ENCODE measurements around the gene SASH1. TPM values are rescaled to one million over a fixed set of nuclear protein-coding genes. Genes with fewer than 3 reads are reported as not detected.

Gene SASH1
- total RNA-seq, 2 donors from 2014 or later = 0.17 to 0.20 TPM

DNA sequence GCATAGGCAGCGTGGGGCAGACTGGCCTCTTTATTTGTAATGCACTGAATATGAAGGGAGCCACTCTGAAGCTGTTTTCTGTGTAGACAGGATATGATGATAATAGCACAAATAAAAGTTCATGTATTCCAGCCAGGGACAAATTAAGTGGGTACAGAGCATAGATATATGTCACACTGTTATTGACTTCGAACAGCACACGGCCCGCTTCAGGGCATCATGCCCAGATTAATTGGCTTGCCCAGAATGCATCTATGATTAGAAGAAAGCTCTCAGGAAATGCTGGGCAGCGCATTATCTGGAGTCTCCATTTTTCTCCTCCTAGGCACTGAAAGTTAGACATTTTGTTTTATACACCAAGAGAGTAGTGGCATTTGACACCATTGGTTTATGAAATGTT, 26.3 kb upstream of the SASH1 start:
- Mint-ChIP-seq H3K27ac (no peak overlapping the region), H3K4me3 (no peak overlapping the region), H3K4me1 (ENCODE audit: low read depth in 2 of 2) (no peaks in the 10 kb centered on the region), H3K36me3 (no peaks in the 10 kb centered on the region), H3K27me3 (peaks cover 5 to 9% of the 10 kb centered on the region in 2 donors), H3K9me3 (no peaks in the 10 kb centered on the region)
- ATAC-seq (no peak), DNase-seq (ENCODE audit: low spot score) (no peak)

DNA sequence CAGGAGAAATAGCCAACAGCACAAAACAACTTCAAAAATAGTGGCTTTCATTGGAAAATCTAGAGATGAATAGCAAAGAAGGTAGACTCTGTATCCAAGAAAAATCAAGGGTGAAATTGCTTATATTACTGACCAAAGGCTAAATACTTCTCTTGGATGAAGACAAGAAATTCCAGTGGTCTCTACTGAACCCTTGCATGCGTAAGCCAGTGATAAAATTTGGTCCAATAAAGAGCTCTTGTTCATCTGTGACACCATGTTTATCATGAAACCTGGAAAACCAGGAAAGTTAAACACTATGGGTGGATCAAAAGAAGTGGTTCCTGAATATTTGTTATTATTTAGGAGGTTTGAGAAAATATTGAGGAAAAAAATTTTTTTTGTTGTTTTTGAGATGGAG, 25.6 kb upstream of the SASH1 start:
- Mint-ChIP-seq H3K9me3 (no peaks in the 10 kb centered on the region), H3K4me1 (ENCODE audit: low read depth in 2 of 2) (no peaks in the 10 kb centered on the region), H3K4me3 (no peak overlapping the region), H3K27me3 (peaks cover 2 to 7% of the 10 kb centered on the region in 2 donors), H3K36me3 (no peaks in the 10 kb centered on the region), H3K27ac (no peak overlapping the region)
- DNase-seq (ENCODE audit: low spot score) (no peak), ATAC-seq (no peak)

DNA sequence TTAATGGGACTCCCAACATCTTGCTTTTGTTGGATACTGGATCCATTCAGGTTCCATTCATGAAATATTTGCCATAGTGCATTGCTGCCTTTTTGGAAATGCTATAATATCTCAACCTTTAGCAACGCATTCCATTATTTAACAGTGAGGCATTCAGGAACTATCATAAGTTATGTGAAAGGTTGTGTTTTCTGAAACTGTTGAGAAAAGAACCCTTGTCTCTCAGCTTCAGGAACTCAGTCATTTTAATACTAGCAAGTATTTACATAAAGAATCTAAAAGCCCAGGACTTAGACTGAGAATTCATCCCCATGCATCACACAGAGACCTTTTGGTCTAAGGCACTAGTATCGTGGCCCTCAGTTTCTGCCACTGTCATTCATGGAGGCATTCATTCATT, 24.9 kb upstream of the SASH1 start:
- Mint-ChIP-seq H3K4me3 (no peak overlapping the region), H3K27ac (no peak overlapping the region), H3K4me1 (ENCODE audit: low read depth in 2 of 2) (no peaks in the 10 kb centered on the region), H3K9me3 (no peaks in the 10 kb centered on the region), H3K27me3 (peaks cover 5 to 8% of the 10 kb centered on the region in 2 donors), H3K36me3 (no peaks in the 10 kb centered on the region)
- ATAC-seq (no peak), DNase-seq (ENCODE audit: low spot score) (no peak)

DNA sequence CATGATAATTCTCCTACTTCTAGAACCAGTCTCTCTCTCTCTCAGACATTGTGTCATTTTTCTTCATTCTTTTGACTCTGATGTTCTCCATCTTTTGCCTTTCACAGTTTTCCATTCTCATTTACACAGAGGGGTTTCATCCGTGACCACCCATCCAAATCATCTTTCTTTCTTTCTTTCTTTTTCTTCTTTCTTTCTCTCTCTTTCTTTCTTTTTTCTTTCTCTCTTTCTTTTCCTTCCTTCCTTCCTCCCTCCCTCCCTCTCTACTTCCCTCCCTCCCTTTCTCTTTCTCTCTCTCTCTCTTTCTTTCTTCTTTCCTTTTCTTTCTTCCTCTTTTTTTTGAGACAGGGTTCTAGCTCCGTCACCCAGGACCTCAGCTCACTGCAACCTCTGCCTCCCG, 19.9 kb upstream of the SASH1 start:
- no peaks in the 10 kb centered on the region for H3K36me3 Mint-ChIP-seq
- H3K27me3 Mint-ChIP-seq = peaks cover 11 to 25% of the 10 kb centered on the region in 2 donors
- DNase-seq (ENCODE audit: low spot score) = no peak
- no peak overlapping the region for H3K27ac Mint-ChIP-seq
- no peaks in the 10 kb centered on the region for H3K9me3 Mint-ChIP-seq
- no peak overlapping the region for H3K4me3 Mint-ChIP-seq
- H3K4me1 Mint-ChIP-seq (ENCODE audit: low read depth in 2 of 2) = peaks cover 0 to 3% of the 10 kb centered on the region in 2 donors
- ATAC-seq = no peak

DNA sequence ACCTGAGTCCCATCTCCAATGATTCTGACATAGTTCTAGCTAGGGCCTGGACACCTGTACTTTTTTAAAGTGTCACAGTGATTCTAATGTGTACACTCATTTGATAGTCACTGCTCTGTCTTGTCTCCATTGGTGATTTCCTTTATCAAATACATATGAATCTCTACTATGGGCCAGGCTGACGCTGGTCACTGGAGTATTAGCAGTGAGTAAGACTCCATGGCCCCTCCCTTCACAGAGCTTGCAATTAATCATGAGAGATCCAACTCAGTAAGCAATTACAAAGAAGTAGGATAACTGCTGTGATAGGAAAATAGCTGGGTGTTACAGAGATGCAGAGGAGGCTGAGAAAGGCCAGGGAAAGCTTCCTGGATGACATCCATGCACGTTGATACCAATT, 19.3 kb upstream of the SASH1 start:
- Mint-ChIP-seq H3K27ac (no peak overlapping the region), H3K9me3 (no peaks in the 10 kb centered on the region), H3K27me3 (peaks cover 10 to 25% of the 10 kb centered on the region in 2 donors), H3K4me1 (ENCODE audit: low read depth in 2 of 2) (peaks cover 0 to 3% of the 10 kb centered on the region in 2 donors), H3K36me3 (no peaks in the 10 kb centered on the region), H3K4me3 (no peak overlapping the region)
- DNase-seq (ENCODE audit: low spot score) (no peak), ATAC-seq (no peak)

DNA sequence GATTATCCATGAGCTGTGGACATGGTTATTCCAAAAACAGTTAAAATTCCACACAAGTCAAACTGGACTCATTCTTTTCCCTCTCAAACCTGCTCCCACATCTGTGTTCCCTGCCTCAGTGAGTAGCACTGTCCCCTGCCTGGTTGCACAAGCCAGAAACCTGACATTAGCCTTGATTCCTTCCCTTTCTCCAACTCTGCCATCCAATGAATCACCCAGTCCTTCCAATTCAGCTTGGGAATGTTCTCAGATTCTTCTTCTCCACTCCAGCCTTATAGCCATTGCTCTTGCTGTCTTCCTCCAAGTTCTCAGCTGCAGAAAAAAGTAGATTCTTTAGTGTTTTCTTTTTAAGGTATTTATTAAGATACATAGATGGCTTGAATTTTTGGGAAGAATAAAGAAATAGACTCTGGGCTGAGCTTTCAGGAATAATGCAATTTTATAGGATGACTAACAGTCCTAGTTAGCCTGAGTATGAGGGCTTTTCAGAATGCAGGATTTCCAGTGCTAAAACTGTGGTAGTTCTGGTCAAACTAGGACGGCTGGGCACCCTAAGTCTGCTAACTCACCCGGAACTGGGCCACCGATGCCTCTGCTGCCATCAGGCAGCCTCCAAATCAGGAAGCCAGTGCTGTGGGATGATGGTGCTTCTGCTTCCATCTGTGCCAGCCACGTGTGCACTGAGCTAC, 18.2 kb upstream of the SASH1 start:
- ATAC-seq = peak in 1 of 2 donors; percentile 52
- peaks cover 10 to 28% of the 10 kb centered on the region in 2 donors for H3K27me3 Mint-ChIP-seq
- no peak overlapping the region for H3K27ac Mint-ChIP-seq
- H3K36me3 Mint-ChIP-seq = no peaks in the 10 kb centered on the region
- H3K4me3 Mint-ChIP-seq = no peak overlapping the region
- no peaks in the 10 kb centered on the region for H3K9me3 Mint-ChIP-seq
- DNase-seq (ENCODE audit: low spot score) = no peak
- H3K4me1 Mint-ChIP-seq (ENCODE audit: low read depth in 2 of 2) = peaks cover 0 to 3% of the 10 kb centered on the region in 2 donors

DNA sequence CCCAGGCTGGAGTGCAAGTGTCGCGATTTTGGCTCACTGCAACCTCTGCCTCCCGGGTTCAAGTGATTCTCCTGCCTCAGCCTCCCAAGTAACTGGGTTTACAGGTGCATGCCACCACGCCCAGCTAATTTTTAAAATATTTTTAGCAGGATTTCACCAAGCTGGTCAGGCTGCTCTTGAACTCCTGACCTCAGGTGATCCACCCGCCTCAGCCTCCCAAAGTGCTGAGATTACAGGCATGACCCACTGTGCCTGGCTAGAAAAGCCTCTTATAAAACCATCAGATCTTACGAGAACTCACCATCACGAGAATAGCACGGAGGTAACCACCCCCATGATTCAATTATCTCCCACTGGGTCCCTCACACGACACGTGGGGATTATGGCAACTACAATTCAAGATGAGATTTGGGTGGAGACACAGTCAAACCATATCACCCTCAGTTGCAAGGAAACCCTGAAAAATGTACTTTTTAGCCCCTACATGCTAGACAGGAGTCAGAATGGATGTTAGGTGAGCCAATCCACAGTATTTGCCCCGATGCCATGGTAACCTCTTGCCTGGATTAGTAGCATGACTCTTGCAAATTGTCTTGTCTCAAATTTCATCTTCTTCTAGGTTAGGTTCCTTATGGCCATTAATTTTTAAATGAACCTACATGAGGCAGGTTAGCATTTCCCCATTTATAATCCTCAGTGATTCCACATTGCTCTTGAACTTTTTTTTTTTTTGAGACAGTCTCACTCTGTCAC, 17.1 kb upstream of the SASH1 start:
- no peaks in the 10 kb centered on the region for H3K9me3 Mint-ChIP-seq
- no peaks in the 10 kb centered on the region for H3K36me3 Mint-ChIP-seq
- peaks cover 0 to 3% of the 10 kb centered on the region in 2 donors for H3K4me1 Mint-ChIP-seq (ENCODE audit: low read depth in 2 of 2)
- no peak for DNase-seq (ENCODE audit: low spot score)
- no peak overlapping the region for H3K4me3 Mint-ChIP-seq
- H3K27ac Mint-ChIP-seq = no peak overlapping the region
- peaks cover 10 to 32% of the 10 kb centered on the region in 2 donors for H3K27me3 Mint-ChIP-seq
- no peak for ATAC-seq

DNA sequence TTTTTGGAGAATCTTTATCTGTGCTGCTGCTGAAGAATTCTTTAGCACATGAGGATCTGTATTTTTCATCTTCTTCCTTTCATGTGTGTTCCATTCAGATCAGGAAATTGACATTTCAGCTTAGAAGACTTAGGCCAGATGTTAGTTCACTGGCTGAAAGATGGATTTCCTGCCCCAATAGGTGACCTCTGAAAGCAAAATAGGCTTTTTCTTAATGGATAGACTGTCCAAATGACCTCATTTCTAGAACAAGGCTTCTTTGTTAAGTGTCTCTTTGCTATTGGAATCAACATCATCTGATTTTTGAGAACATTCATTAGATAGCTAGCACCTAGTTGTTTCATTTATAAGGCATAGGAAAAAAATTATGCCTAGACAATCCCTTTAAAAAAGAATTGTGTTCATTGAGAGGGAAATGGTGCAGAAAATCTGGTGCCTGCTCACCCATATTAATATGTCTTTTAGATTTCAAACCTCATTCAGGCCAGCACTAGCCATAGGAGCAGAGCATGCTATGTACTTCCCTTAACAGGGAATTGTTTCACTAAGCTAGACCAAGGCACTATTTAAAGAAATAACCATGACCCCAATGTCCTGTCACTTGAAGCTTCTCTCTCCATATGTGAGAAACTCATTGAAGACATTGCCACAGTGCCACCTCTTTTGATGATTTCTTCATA, 13.6 kb upstream of the SASH1 start:
- H3K27ac Mint-ChIP-seq = no peak overlapping the region
- no peak overlapping the region for H3K4me3 Mint-ChIP-seq
- H3K36me3 Mint-ChIP-seq = no peaks in the 10 kb centered on the region
- H3K4me1 Mint-ChIP-seq (ENCODE audit: low read depth in 2 of 2) = peaks cover 0 to 3% of the 10 kb centered on the region in 2 donors
- H3K9me3 Mint-ChIP-seq = no peaks in the 10 kb centered on the region
- ATAC-seq (no peak), DNase-seq (ENCODE audit: low spot score) (no peak)
- H3K27me3 Mint-ChIP-seq = peaks cover 17 to 35% of the 10 kb centered on the region in 2 donors

DNA sequence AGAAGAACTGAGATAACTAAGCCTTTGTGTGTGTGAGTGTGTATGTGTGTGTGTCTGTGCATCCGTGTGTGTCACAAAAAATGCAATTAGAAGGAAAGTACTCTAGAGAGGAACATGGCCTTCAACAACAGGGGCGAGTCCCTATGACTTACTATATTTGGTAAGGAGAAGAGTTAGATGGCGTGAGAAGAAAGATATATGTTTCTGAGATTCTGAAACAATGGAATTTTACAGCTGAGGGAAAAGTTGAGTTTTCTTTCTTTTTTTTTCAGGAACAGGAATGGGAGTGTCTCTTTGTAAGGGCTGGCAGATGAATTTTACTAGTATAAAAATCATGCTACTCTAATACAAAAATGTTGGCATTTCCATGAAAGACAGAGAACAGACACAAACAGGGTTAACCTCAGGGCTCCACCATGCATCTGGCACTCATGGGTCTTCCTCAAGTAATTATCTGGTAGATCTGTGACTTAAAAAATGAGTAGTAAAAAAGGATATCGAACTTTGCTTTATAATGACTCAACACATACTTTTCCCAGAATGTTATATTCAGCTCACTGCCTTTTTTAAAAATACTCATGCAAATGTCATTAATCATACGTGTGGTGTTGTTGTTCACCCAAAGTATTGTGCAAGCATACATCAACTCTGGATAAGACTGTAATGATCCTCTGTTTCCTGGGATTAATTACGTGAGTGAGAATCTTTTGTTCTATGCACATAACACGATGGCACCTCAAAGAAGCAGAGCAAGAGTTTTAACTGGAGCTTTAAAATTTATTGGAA, 12.8 kb upstream of the SASH1 start:
- Mint-ChIP-seq H3K9me3 (no peaks in the 10 kb centered on the region), H3K36me3 (no peaks in the 10 kb centered on the region), H3K27me3 (peaks cover 14 to 30% of the 10 kb centered on the region in 2 donors), H3K4me1 (ENCODE audit: low read depth in 2 of 2) (peaks cover 0 to 3% of the 10 kb centered on the region in 2 donors), H3K4me3 (no peak overlapping the region), H3K27ac (no peak overlapping the region)
- no peak for ATAC-seq
- no peak for DNase-seq (ENCODE audit: low spot score)

DNA sequence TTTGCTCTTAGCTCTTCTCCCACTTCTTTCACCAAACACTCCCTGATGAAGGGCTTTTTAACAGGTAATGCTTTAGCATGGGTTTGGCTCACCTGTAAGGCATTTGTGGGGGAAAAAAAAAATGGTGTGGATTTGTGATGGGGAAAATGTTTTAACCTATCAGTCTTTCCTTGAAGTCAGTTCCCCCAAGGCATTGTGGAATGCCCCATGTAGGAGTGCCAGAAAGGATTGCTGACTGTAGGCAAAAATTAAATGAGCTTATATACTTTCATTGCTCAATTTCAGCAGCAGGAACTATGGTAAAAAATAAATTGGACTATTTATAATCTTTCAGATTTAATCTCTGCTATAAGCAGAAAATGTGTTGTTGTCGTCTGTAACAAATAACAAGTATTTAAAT, 10.6 kb upstream of the SASH1 start:
- ATAC-seq (no peak), DNase-seq (ENCODE audit: low spot score) (no peak)
- Mint-ChIP-seq H3K4me1 (ENCODE audit: low read depth in 2 of 2) (no peaks in the 10 kb centered on the region), H3K36me3 (no peaks in the 10 kb centered on the region), H3K4me3 (no peak overlapping the region), H3K27ac (no peak overlapping the region), H3K9me3 (no peaks in the 10 kb centered on the region), H3K27me3 (peaks cover 8 to 23% of the 10 kb centered on the region in 2 donors)

DNA sequence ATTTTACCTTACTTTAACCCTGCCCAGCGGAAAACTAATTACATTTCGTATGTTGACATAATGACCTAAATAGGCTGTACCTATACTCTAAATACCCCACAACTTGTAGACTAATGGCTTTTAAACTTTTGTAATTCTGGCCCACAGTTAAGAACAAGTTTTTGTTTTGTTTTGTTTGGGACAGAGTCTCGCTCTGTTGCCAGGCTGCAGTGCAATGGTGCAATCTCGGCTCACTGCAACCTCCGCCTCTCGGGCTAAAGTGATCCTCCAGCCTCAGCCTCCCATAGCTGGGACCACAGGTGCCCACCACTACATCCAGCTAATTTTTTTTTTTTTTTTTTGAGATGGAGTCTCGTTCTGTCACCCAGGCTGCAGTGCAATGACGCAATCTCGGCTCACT, 5.7 kb upstream of the SASH1 start:
- Mint-ChIP-seq H3K27me3 (peaks cover 4 to 9% of the 10 kb centered on the region in 2 donors), H3K36me3 (no peaks in the 10 kb centered on the region), H3K4me1 (ENCODE audit: low read depth in 2 of 2) (no peaks in the 10 kb centered on the region), H3K27ac (no peak overlapping the region), H3K4me3 (no peak overlapping the region), H3K9me3 (no peaks in the 10 kb centered on the region)
- ATAC-seq = no peak
- DNase-seq (ENCODE audit: low spot score) = no peak

DNA sequence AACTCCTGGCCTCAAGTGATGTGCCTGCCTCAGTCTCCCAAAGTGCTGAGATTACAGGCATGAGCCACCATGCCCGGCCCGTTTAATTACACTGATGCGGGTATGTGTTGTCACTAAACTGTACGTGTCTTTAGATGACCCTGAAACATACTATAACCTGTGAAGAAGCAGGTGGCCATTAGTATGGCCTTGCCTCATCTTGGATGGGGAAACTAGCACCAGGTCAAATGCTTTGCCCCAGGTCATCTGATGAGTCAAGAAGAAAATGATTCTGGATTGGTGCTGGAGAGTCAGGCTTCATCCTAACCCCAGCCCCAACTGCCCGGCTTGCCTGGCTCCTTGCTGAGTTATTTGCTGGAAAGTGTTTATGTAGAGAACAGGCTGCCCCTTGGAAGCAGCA, 2.9 kb upstream of the SASH1 start:
- Mint-ChIP-seq H3K27me3 (peaks cover 16 to 23% of the 10 kb centered on the region in 2 donors), H3K27ac (no peak overlapping the region), H3K36me3 (no peaks in the 10 kb centered on the region), H3K4me3 (no peak overlapping the region), H3K9me3 (no peaks in the 10 kb centered on the region), H3K4me1 (ENCODE audit: low read depth in 2 of 2) (peaks cover 0 to 3% of the 10 kb centered on the region in 2 donors)
- ATAC-seq = no peak
- DNase-seq (ENCODE audit: low spot score) = no peak

DNA sequence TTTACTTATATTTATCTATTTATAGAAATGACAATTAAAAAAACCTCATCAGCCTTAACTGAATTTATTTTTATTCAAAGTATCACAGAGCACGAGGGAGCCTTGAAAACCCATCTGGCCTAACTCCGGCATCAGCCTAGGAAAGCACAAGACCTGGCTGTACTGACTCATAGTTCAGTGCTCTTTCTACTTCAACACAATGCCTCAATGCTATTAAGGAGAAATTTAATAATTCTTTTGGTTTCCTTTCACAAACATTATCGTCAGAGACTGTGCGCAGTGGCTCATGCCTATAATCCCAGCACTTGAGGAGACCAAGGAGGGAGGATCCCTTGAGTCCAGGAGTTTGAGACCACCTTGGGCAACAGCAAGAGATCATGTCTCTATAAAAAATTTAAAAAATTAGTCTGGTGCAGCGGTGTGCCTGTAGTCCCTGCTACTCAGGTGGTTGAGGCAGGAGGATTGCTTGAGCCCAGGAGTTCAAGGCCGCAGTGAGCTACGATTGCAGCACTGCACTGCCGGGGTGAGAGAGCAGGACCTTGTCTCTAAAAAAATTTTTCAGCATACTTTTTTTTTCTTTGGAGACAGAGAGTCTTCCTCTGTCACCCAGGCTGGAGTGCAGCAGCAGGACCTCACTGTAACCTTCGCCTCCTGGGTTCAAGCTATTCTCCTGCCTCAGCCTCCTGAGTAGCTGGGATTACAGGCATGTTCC, 1.9 kb upstream of the SASH1 start:
- Mint-ChIP-seq H3K27me3 (peaks cover 22 to 33% of the 10 kb centered on the region in 2 donors), H3K4me3 (no peak overlapping the region), H3K4me1 (ENCODE audit: low read depth in 2 of 2) (peaks cover 0 to 3% of the 10 kb centered on the region in 2 donors), H3K36me3 (no peaks in the 10 kb centered on the region), H3K27ac (no peak overlapping the region), H3K9me3 (no peaks in the 10 kb centered on the region)
- DNase-seq (ENCODE audit: low spot score) (no peak), ATAC-seq (no peak)
